Keratinocyte (primary cell): ENCODE results near the gene CNDP2. TPM values are rescaled to one million over a fixed set of nuclear protein-coding genes. Genes with fewer than 3 reads are reported as not detected.

Experiments used
- DNase-seq: peaks from one replicate; pipeline ENCODE4 v3.0.0-alpha.2; 2011; ENCODE audit warnings: low read depth, missing footprints, low spot score
- FAIRE-seq: peaks from 2 replicates; lab custom pipeline; 2011; peaks lifted over from hg19 to GRCh38; lab: Jason Lieb, UNC
- H2AFZ ChIP-seq: 2 replicates; pipeline ENCODE4 v1.6.0; 2012; ENCODE audit warnings: low read length, control low read depth, inconsistent platforms; ENCODE audit not compliant: control insufficient read depth
- H3K27ac ChIP-seq: 2 replicates; pipeline ENCODE4 v1.5.1; 2011; ENCODE audit warnings: low read length; ENCODE audit not compliant: control insufficient read depth, insufficient read depth
- H3K27me3 ChIP-seq: 3 replicates; pipeline ENCODE4 v1.6.0; 2011; ENCODE audit warnings: low read length; ENCODE audit not compliant: control insufficient read depth, insufficient read depth; ENCODE audit errors: extremely low read depth
- H3K36me3 ChIP-seq, 2 experiments: 2 replicates in 1 of 2; 3 replicates in 1 of 2; pipeline ENCODE4 v1.5.1; 2011; ENCODE audit warnings: low read length in 2 of 2, mild to moderate bottlenecking in 1 of 2; ENCODE audit not compliant: control insufficient read depth in 2 of 2, insufficient read depth in 2 of 2; ENCODE audit errors: extremely low read depth in 1 of 2
- H3K4me1 ChIP-seq: 3 replicates; pipeline ENCODE4 v1.5.1; 2011; ENCODE audit warnings: low read length; ENCODE audit not compliant: control insufficient read depth, insufficient read depth; ENCODE audit errors: extremely low read depth
- H3K4me2 ChIP-seq: 3 replicates; pipeline ENCODE4 v1.6.0; 2011; ENCODE audit warnings: low read depth, low read length; ENCODE audit not compliant: control insufficient read depth, insufficient read depth; ENCODE audit errors: extremely low read depth
- H3K4me3 ChIP-seq, 3 experiments: fragments of 200-600 bp in 1 of 3; sonication (generic) in 1 of 3; 2 replicates in 2 of 3; 3 replicates in 1 of 3; pipeline ENCODE4 v1.5.1; 2011 to 2016; ENCODE audit warnings: low read length in 3 of 3, mild to moderate bottlenecking in 3 of 3, control low read depth in 2 of 3, inconsistent platforms in 1 of 3, low read depth in 1 of 3, mixed read lengths in 1 of 3, mixed run types in 1 of 3, moderate library complexity in 1 of 3; ENCODE audit not compliant: control insufficient read depth in 2 of 3, insufficient read depth in 2 of 3; ENCODE audit errors: extremely low read depth in 1 of 3
- H3K79me2 ChIP-seq: 2 replicates; pipeline ENCODE4 v1.6.0; 2012; ENCODE audit warnings: low read length; ENCODE audit not compliant: control insufficient read depth, insufficient read depth
- H3K9ac ChIP-seq: 3 replicates; pipeline ENCODE4 v1.6.0; 2011; ENCODE audit warnings: low read length; ENCODE audit not compliant: control insufficient read depth, insufficient read depth; ENCODE audit errors: extremely low read depth
- H3K9me1 ChIP-seq: 3 replicates; pipeline ENCODE4 v1.6.0; 2011; ENCODE audit warnings: low read length; ENCODE audit not compliant: control insufficient read depth, insufficient read depth; ENCODE audit errors: extremely low read depth
- H3K9me3 ChIP-seq: 2 replicates; pipeline ENCODE4 v1.5.1; 2012; ENCODE audit warnings: low read depth, low read length; ENCODE audit not compliant: control insufficient read depth
- H4K20me1 ChIP-seq: 3 replicates; pipeline ENCODE4 v1.6.0; 2011; ENCODE audit warnings: low read length; ENCODE audit not compliant: control insufficient read depth, insufficient read depth; ENCODE audit errors: extremely low read depth
- EZH2 ChIP-seq: IDR thresholded peaks from one replicate; pipeline ENCODE4 v1.6.1; 2012; ENCODE audit warnings: inconsistent platforms, mild to moderate bottlenecking, low read length, moderate library complexity
- dilution Hi-C: fragments of 300-500 bp; cut with MboI; formaldehyde crosslinking; loops from one replicate; pipeline ENCODE4 v1.7.0; 2020; ENCODE audit warnings: low sequenced_read_pairs; ENCODE audit not compliant: extremely low pct_ligation_motif_present
- polyA plus RNA-seq, 5 experiments: library from polyadenylated mRNA; depleted of rRNA in 3 of 5; stranded (reverse) in 3 of 5; stranded (forward) in 1 of 5; unstranded in 1 of 5; fragments of >200 nt; gene quantifications; 1 replicate in 1 of 5; 2 replicates in 3 of 5; 3 replicates in 1 of 5; pipeline versions ENCODE4 v1.2.1 to v1.2.3, GENCODE V29; 2011 to 2012; ENCODE audit warnings: missing spikeins in 2 of 5, low read depth in 1 of 5, low replicate concordance in 1 of 5
- TF ChIP-seq, protein P1 (sequence below), 3 experiments: IDR thresholded peaks in 1 of 3; conservative IDR thresholded peaks in 1 of 3; optimal IDR thresholded peaks in 1 of 3; 2 replicates in 2 of 3; 3 replicates in 1 of 3; pipeline versions ENCODE3 to v1.5.1; 2011; ENCODE audit warnings: low read length in 3 of 3, mild to moderate bottlenecking in 3 of 3, moderate library complexity in 2 of 3, control low read depth in 1 of 3, inconsistent platforms in 1 of 3; ENCODE audit not compliant: insufficient read depth in 2 of 3; ENCODE audit errors: extremely low read depth in 1 of 3

The CNDP2 gene
- polyA plus RNA-seq, 1 donor (not counting 4 experiments of a cell fraction or from before 2014, with no cell fraction given): 126 TPM

DNA sequence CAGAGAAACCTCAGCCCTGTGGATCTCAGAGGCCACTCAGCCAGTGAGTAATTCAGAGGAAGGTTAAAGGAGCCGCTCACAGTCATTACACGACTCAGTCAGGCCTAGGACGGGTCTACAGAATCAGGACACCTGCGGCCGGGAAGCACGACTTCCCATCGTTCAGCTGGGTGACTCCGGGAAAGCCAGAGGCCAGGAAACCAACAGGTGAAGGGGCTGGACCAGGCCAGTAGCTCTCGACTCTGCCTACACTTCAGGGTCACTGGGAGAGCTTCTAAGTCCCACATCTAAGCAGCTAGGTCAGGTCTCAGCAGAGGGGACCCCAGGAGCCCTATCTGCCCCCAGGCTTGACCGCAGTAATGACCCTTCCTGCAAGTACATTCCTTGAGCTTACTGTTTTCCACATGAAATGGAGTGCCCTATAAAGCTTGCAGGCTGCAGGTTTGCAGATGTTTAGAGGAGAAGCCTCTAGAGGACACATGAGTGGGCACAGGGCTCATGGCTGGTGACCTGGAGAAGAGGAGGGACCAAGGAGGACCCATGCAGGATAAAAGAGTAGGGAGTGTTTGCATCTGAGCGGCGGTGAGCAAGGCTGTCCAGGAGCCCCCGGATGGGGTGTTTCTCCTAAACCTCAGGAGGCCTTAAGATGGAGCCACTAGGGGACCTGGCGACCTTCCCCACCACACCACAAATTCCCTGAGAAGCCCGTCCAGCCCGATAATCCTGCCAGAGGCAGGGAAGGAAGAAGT lies 48.6 kb upstream of the CNDP2 start:
- no peaks in the 10 kb centered on the region for H3K4me1 ChIP-seq
- no peak for TF ChIP-seq EZH2
- TF ChIP-seq, protein P1, sequence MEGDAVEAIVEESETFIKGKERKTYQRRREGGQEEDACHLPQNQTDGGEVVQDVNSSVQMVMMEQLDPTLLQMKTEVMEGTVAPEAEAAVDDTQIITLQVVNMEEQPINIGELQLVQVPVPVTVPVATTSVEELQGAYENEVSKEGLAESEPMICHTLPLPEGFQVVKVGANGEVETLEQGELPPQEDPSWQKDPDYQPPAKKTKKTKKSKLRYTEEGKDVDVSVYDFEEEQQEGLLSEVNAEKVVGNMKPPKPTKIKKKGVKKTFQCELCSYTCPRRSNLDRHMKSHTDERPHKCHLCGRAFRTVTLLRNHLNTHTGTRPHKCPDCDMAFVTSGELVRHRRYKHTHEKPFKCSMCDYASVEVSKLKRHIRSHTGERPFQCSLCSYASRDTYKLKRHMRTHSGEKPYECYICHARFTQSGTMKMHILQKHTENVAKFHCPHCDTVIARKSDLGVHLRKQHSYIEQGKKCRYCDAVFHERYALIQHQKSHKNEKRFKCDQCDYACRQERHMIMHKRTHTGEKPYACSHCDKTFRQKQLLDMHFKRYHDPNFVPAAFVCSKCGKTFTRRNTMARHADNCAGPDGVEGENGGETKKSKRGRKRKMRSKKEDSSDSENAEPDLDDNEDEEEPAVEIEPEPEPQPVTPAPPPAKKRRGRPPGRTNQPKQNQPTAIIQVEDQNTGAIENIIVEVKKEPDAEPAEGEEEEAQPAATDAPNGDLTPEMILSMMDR (optimal IDR thresholded peaks at IDR 0.05 in 1 of 3, IDR thresholded peaks at IDR 0.05 in 1 of 3, conservative IDR thresholded peaks at IDR 0.05 in 1 of 3; ENCODE audit: extremely low read depth in 1 of 3, insufficient read depth in 2 of 3, low read length in 3 of 3): no peak
- dilution Hi-C loops: no loop called here
- DNase-seq: no peak
- peaks cover 2% of the 10 kb centered on the region for H3K27me3 ChIP-seq
- H3K4me2 ChIP-seq: no peak overlapping the region
- H3K9ac ChIP-seq: no peak overlapping the region
- H3K36me3 ChIP-seq: no peaks in the 10 kb centered on the region
- H3K9me1 ChIP-seq: no peaks in the 10 kb centered on the region
- H2AFZ ChIP-seq: no peak overlapping the region
- no peak for FAIRE-seq
- H4K20me1 ChIP-seq: no peaks in the 10 kb centered on the region
- no peak overlapping the region for H3K4me3 ChIP-seq
- no peaks in the 10 kb centered on the region for H3K9me3 ChIP-seq
- no peak overlapping the region for H3K27ac ChIP-seq
- no peaks in the 10 kb centered on the region for H3K79me2 ChIP-seq

DNA sequence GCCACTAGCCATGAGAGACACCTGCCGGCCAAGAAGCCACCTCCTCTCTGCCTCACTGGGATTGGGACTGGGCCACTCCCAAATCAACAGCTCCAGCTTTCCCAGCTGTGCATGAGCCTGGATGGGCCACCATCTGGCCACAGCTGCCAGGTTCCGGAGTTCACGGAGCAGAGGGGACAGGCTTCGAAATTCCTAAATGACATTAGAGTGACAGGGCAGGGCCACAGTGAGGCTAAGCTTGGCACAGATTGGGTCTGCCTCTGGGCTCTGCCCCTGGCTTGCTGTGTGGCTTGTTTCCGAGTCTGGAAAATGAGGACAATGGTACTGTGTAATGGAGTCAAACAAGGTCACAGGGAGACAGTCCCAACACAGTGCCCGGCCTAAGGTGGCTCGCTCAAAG lies 45.5 kb upstream of the CNDP2 start:
- dilution Hi-C loops: no loop called here
- no peak for DNase-seq
- Histone ChIP-seq H3K27me3 (peaks cover 8% of the 10 kb centered on the region), H3K27ac (no peak overlapping the region), H3K4me1 (no peaks in the 10 kb centered on the region), H3K36me3 (no peaks in the 10 kb centered on the region), H3K9me1 (no peaks in the 10 kb centered on the region), H3K4me2 (no peak overlapping the region), H3K9me3 (no peaks in the 10 kb centered on the region), H3K9ac (no peak overlapping the region), H3K4me3 (no peak overlapping the region), H3K79me2 (no peaks in the 10 kb centered on the region), H2AFZ (no peak overlapping the region), H4K20me1 (no peaks in the 10 kb centered on the region)
- FAIRE-seq: no peak
- TF ChIP-seq, protein P1 (optimal IDR thresholded peaks at IDR 0.05 in 1 of 3, IDR thresholded peaks at IDR 0.05 in 1 of 3, conservative IDR thresholded peaks at IDR 0.05 in 1 of 3; ENCODE audit: extremely low read depth in 1 of 3, insufficient read depth in 2 of 3, low read length in 3 of 3): no peak
- TF ChIP-seq EZH2: no peak
